ENCODE measurements around the gene ZNF787. TPM values are rescaled to one million over a fixed set of nuclear protein-coding genes. Genes with fewer than 3 reads are reported as not detected.

ZNF787 gene
- total RNA-seq, 1 experiment from 2014 or later = 111 TPM

DNA sequence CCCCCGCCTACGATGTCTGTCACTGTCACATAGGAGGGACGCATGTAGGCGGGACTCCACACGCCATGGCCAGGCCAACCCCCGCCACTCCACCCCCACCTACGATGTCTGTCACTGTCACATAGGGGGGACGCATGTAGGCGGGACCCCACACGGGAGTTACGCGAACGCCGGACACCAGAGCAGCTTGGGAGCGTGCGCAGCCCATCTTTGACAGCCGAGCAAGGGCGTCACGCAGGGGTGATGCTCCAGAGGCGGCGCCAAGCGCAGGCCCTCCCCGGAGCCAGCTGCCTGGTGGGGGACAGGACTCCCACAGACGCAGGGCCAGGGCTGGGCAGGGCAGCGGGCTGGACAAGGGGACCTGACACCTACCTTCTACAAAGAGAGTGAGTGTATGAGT, 20.0 kb downstream of the ZNF787 start:
- Histone ChIP-seq H3K9me3 (ENCODE audit: low read length) (no peaks in the 10 kb centered on the region), H3K4me2 (ENCODE audit: low read length) (no peak overlapping the region), H3F3A (ENCODE audit: low read length, unreplicated experiment) (no peaks in the 10 kb centered on the region), H3K9me2 (replicated peaks; ENCODE audit: low read length) (no peaks in the 10 kb centered on the region), H3K36me3 (ENCODE audit: low read depth, low read length) (peaks cover 34% of the 10 kb centered on the region), H3K79me2 (ENCODE audit: low read length) (peaks cover 66% of the 10 kb centered on the region), H2AFZ (ENCODE audit: low read length) (no peak overlapping the region), H3K9ac (ENCODE audit: low read length) (no peak overlapping the region), H3K4me3 (ENCODE audit: low read length) (no peak overlapping the region), H4K20me1 (ENCODE audit: low read length) (peaks cover 39% of the 10 kb centered on the region), H3K4me1 (ENCODE audit: insufficient read depth, low read length) (no peaks in the 10 kb centered on the region), H3K27me3 (ENCODE audit: low read length) (no peaks in the 10 kb centered on the region), H3K27ac (ENCODE audit: low read length) (no peak overlapping the region)
- POLR2A ChIA-PET (ENCODE audit: unreplicated experiment) = no interaction called here
- BruUV-seq (replicated peaks) = no TSS peak
- ATAC-seq (no peak), DNase-seq (no peak)
- intact Hi-C loops (cut with micrococcal nuclease) = no loop called here
- CTCF ChIA-PET = no interaction called here
- TF ChIP-seq, protein P1, sequence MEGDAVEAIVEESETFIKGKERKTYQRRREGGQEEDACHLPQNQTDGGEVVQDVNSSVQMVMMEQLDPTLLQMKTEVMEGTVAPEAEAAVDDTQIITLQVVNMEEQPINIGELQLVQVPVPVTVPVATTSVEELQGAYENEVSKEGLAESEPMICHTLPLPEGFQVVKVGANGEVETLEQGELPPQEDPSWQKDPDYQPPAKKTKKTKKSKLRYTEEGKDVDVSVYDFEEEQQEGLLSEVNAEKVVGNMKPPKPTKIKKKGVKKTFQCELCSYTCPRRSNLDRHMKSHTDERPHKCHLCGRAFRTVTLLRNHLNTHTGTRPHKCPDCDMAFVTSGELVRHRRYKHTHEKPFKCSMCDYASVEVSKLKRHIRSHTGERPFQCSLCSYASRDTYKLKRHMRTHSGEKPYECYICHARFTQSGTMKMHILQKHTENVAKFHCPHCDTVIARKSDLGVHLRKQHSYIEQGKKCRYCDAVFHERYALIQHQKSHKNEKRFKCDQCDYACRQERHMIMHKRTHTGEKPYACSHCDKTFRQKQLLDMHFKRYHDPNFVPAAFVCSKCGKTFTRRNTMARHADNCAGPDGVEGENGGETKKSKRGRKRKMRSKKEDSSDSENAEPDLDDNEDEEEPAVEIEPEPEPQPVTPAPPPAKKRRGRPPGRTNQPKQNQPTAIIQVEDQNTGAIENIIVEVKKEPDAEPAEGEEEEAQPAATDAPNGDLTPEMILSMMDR (conservative IDR thresholded peaks at IDR 0.05; ENCODE audit: low read depth, low read length) = no peak
- no peak for TF ChIP-seq EZH2phosphoT487 (IDR thresholded peaks at IDR 0.05; ENCODE audit: borderline replicate concordance, low read length)
- no peak for TF ChIP-seq EZH2 (IDR thresholded peaks at IDR 0.05; ENCODE audit: low read length, unreplicated experiment)

DNA sequence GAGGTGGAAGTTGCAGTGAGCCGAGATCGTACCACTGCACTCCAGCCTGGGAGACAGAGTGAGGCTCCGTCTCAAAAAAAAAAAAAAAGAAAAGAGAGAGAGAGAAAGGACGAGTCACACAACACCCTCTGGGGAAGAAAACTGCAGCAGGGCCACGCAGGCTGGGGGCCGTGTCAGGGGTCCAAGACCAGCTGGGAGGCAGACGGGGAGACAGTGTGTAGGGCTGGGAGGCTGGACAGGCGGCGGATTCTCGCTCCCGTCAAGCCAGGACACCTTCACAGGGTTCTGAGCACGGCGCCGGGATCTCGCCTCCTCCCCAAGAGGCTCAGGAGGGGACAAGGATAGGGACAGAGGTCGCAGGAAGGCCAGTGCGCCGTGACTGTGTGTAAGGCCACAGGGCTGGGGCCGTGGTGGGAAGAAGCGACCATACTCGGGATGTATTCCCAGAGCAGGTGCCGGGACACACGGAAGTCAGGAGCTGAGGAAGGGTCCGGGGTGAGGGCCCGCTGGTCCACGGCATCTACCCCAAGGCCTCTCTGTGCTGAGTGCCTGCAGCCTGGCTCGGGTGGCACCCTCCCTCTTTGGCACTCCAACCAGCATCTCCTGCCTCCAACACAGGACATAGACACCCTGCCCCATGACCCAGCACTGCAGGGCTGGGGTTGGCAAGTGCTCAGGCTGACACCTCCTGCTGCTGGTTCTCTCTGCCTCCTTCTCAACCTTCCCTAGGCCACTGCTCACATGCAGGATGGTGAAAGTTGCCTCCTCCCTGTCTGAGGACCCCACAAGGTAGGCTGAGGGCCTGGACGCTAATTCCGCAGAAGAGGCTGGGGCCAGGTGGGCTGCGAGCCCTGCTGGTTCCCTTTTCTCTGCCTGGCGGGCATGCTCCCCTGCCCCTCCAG, 21.2 kb downstream of the ZNF787 start:
- no peaks in the 10 kb centered on the region for H3K9me3 ChIP-seq (ENCODE audit: low read length)
- DNase-seq = no peak
- no peaks in the 10 kb centered on the region for H3K4me1 ChIP-seq (ENCODE audit: insufficient read depth, low read length)
- intact Hi-C loops (cut with micrococcal nuclease) = no loop called here
- H3K27ac ChIP-seq (ENCODE audit: low read length) = no peak overlapping the region
- no peak overlapping the region for H3K4me3 ChIP-seq (ENCODE audit: low read length)
- H3K27me3 ChIP-seq (ENCODE audit: low read length) = no peaks in the 10 kb centered on the region
- H3K9me2 ChIP-seq (replicated peaks; ENCODE audit: low read length) = no peaks in the 10 kb centered on the region
- ChIA-PET CTCF (no interaction called here), POLR2A (ENCODE audit: unreplicated experiment) (no interaction called here)
- no peak for TF ChIP-seq EZH2phosphoT487 (IDR thresholded peaks at IDR 0.05; ENCODE audit: borderline replicate concordance, low read length)
- TF ChIP-seq, protein P1 (conservative IDR thresholded peaks at IDR 0.05; ENCODE audit: low read depth, low read length) = no peak
- no peak overlapping the region for H2AFZ ChIP-seq (ENCODE audit: low read length)
- no peaks in the 10 kb centered on the region for H3F3A ChIP-seq (ENCODE audit: low read length, unreplicated experiment)
- no peak overlapping the region for H3K9ac ChIP-seq (ENCODE audit: low read length)
- BruUV-seq (replicated peaks) = no TSS peak
- peaks cover 64% of the 10 kb centered on the region for H3K79me2 ChIP-seq (ENCODE audit: low read length)
- peaks cover 39% of the 10 kb centered on the region for H3K36me3 ChIP-seq (ENCODE audit: low read depth, low read length)
- no peak overlapping the region for H3K4me2 ChIP-seq (ENCODE audit: low read length)
- H4K20me1 ChIP-seq (ENCODE audit: low read length) = peaks cover 32% of the 10 kb centered on the region
- ATAC-seq = no peak

All from PC-3 (cell line).